ENCODE results near the gene TARS2.

The TARS2 gene

DNA sequence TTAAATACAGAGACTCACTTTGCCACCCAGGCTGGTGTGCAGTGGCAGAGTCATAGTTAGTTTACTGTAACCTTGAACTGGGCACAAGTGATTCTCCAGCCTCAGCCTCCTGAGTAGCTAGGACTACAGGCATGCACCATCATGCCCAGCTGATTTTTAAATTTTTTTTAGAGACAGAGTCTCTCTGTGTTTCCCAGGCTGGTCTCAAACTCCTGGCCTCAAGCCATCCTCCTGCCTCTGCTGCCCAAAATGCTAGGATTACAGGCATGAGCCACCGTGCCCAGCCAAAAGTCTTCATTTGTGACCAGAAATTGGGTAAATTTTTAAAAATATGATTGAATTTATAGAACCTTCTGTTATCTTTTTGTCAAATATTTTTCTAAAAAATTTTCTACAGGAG is 17.9 kb upstream of the TARS2 start:
- no peak overlapping the region for H3K27ac ChIP-seq
- no peak for DNase-seq (ENCODE audit: low spot score)
- TF ChIP-seq, protein P1, sequence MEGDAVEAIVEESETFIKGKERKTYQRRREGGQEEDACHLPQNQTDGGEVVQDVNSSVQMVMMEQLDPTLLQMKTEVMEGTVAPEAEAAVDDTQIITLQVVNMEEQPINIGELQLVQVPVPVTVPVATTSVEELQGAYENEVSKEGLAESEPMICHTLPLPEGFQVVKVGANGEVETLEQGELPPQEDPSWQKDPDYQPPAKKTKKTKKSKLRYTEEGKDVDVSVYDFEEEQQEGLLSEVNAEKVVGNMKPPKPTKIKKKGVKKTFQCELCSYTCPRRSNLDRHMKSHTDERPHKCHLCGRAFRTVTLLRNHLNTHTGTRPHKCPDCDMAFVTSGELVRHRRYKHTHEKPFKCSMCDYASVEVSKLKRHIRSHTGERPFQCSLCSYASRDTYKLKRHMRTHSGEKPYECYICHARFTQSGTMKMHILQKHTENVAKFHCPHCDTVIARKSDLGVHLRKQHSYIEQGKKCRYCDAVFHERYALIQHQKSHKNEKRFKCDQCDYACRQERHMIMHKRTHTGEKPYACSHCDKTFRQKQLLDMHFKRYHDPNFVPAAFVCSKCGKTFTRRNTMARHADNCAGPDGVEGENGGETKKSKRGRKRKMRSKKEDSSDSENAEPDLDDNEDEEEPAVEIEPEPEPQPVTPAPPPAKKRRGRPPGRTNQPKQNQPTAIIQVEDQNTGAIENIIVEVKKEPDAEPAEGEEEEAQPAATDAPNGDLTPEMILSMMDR (IDR thresholded peaks at IDR 0.05), result no peak
- H3K4me3 ChIP-seq, result no peak overlapping the region

DNA sequence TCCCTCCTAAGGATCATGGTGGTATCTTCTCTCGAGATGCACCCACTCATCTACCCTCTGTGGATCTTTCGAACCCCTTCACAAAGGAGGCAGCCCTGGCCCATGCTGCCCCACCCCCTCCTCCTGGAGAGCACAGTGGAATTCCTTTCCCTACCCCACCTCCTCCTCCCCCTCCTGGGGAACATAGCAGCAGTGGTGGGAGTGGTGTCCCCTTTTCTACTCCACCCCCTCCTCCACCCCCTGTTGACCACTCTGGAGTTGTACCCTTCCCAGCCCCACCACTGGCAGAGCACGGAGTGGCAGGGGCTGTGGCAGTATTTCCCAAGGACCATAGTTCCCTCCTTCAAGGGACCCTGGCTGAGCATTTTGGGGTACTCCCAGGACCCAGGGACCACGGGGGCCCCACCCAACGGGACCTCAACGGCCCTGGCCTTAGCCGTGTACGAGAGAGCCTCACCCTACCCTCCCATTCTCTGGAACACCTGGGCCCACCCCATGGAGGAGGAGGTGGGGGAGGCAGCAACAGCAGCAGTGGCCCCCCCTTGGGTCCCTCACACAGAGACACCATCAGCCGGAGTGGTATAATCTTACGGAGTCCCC is 14.5 kb upstream of the TARS2 start:
- Histone ChIP-seq H3K27ac (no peak overlapping the region), H3K4me3 (no peak overlapping the region)
- no peak for DNase-seq (ENCODE audit: low spot score)
- TF ChIP-seq, protein P1 (IDR thresholded peaks at IDR 0.05), result no peak

DNA sequence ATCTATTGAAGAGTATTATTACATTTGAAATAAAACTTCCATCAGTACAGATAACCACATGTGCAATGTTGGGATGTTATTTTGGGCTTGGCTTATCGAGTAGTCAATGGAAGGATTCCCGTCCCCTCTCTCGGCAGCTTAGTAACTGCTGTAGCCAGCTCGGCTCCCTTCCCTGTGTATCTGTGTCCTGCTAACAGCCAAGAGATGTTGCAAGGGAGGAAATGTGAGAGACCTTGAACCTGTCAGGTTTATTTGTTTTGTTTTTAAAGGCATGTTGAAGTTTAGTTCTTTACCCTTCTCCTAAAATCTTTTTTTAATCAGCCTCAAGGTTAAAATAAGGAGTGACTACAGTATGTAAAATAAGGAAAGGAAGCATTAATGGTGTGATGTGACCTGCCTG is 13.6 kb upstream of the TARS2 start:
- DNase-seq (ENCODE audit: low spot score), result no peak
- no peak overlapping the region for H3K4me3 ChIP-seq
- H3K27ac ChIP-seq, result no peak overlapping the region
- TF ChIP-seq, protein P1 (IDR thresholded peaks at IDR 0.05), result no peak

DNA sequence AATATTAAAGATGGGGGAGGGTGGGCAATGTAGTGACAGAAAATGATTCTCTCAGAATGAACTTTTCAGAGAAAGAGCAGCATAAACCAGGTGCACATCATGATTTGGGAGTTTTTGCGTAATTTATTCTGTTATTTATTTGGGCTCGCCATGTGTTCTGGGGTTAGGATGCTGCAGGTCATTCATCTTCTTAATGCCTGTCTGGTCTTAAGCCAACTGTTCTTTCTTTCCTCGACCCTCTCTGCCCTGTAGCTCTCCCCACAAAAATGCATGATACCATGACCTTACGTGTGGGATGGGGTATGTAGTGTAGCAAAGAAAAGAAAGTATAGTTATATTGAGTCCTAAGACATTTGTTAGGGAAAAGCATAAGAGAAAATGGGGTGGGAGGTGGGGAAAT is 12.3 kb upstream of the TARS2 start:
- Histone ChIP-seq H3K4me3 (no peak overlapping the region), H3K27ac (no peak overlapping the region)
- no peak for DNase-seq (ENCODE audit: low spot score)
- TF ChIP-seq, protein P1 (IDR thresholded peaks at IDR 0.05), result no peak

DNA sequence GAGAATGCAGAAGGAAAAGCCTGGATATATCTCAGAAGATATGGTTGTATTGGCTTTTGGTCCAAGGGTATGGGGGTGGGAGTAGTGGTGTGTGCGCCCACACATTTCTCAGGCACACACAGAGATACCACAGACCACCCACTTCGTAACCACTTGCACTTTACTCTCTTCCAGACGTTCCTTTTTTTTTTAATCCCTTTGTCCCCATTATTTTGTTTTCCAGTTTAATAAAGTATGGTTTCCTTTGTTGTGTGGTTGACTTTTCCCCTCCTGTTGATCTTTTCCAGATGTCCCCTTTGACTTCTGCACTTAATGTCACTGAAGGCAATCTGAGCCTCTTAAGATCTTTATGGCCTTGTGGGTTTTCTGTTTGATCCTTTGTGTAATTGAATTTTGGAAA is 10.5 kb upstream of the TARS2 start:
- TF ChIP-seq, protein P1 (IDR thresholded peaks at IDR 0.05), result no peak
- Histone ChIP-seq H3K27ac (no peak overlapping the region), H3K4me3 (no peak overlapping the region)
- DNase-seq (ENCODE audit: low spot score), result no peak

DNA sequence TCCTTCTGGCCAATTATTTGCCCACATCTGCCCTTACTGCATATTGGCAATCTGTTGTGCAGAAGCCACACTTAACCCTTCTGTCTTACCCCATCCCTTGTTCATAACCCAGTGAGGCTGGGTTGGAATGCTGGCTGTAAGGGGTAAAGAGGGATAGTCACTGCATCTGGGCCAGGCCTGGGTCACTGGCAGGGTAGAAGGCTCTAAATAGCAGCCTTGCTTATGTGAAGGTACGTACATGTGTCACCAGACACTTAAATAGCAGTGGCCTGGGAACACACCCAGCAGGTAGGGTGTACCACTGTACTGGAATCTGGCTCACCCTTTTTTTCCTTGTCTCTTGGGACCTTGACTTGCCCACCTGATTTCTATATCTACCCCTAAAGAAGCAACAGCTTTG is 9.9 kb upstream of the TARS2 start:
- DNase-seq (ENCODE audit: low spot score), result no peak
- Histone ChIP-seq H3K27ac (no peak overlapping the region), H3K4me3 (no peak overlapping the region)
- TF ChIP-seq, protein P1 (IDR thresholded peaks at IDR 0.05), result no peak

DNA sequence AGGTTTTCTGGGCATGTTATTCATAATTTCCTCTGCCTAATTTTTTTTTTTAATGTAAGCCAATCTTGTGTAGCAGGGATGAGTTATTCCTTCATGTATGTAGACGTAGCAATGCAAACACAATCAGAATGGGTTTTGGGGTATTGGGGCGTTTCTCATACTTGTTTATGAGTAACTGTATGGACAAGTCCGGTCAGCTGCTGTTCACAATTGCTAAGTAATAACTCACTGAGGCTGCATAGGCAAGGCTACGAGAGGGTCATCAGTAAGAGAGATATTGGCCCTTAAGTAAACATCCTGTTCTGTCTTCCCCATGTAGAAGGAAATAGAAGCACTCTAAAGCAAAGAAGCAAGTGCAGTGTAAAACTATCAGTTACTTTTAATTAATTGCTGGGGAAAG is 9.5 kb upstream of the TARS2 start:
- DNase-seq (ENCODE audit: low spot score), result no peak
- TF ChIP-seq, protein P1 (IDR thresholded peaks at IDR 0.05), result no peak
- no peak overlapping the region for H3K4me3 ChIP-seq
- no peak overlapping the region for H3K27ac ChIP-seq
